Activated T-cell treated with anti-CD3 and anti-CD28 coated beads, Interleukin-2, amount 50 U/mL, for 72 hours (primary cell): ENCODE results near the gene LINGO3. TPM values are rescaled to one million over a fixed set of nuclear protein-coding genes. Genes with fewer than 3 reads are reported as not detected.

Experiments
- ATAC-seq, 2 donors: fragments of 150-1000 bp; cut with Tn5 transposase; replicated peaks in 1 of 2; 2 replicates each; pipeline ENCODE4 v1.10.0; 2021; ENCODE audit warnings: moderate library complexity in 2 of 2, mild to moderate bottlenecking in 1 of 2
- DNase-seq, 2 donors: peaks; one replicate each; pipeline ENCODE4 v3.0.0; 2021 to 2022; ENCODE audit warnings: mixed read lengths in 1 of 2
- H3K27ac Mint-ChIP-seq: one replicate; pipeline ENCODE4 v1.8.0; 2022; ENCODE audit warnings: mild to moderate bottlenecking, moderate library complexity, mixed read lengths
- H3K27me3 Mint-ChIP-seq: one replicate; pipeline ENCODE4 v1.8.0; 2022; ENCODE audit warnings: low read depth, mixed read lengths
- H3K36me3 Mint-ChIP-seq, 2 donors: one replicate each; pipeline ENCODE4 v1.8.0; 2022; ENCODE audit warnings: mixed read lengths in 2 of 2, mild to moderate bottlenecking in 1 of 2; ENCODE audit not compliant: insufficient read depth in 2 of 2
- H3K4me1 Mint-ChIP-seq: one replicate; pipeline ENCODE4 v1.8.0; 2022; ENCODE audit warnings: low read depth, mixed read lengths
- H3K4me3 Mint-ChIP-seq, 2 donors: one replicate each; pipeline ENCODE4 v1.8.0; 2022; ENCODE audit warnings: mild to moderate bottlenecking in 2 of 2, mixed read lengths in 2 of 2, moderate library complexity in 2 of 2
- H3K9me3 Mint-ChIP-seq, 2 donors: one replicate each; pipeline ENCODE4 v1.8.0; 2022; ENCODE audit warnings: mixed read lengths in 2 of 2
- total RNA-seq, 2 donors: library from RNA; stranded (reverse); gene quantifications; one replicate each; pipeline ENCODE4 v1.2.3, GENCODE V29; 2022

Gene LINGO3
- total RNA-seq, 2 donors from 2014 or later, result not detected

GRCh38 chr19:2336528-2337328 lies 28.8 kb upstream of the LINGO3 start:
- H3K36me3 Mint-ChIP-seq, result peaks cover 6 to 8% of the 10 kb centered on the region in 2 donors
- peaks cover 6 to 9% of the 10 kb centered on the region in 2 donors for H3K9me3 Mint-ChIP-seq
- H3K4me3 Mint-ChIP-seq, result no peak overlapping the region
- peaks cover 26% of the 10 kb centered on the region for H3K4me1 Mint-ChIP-seq
- DNase-seq, result no peak
- H3K27me3 Mint-ChIP-seq, result no peaks in the 10 kb centered on the region
- no peak overlapping the region for H3K27ac Mint-ChIP-seq
- no peak for ATAC-seq

- Mint-ChIP-seq H3K9me3 (peaks cover 6 to 9% of the 10 kb centered on the region in 2 donors), H3K27ac (no peak overlapping the region), H3K36me3 (peaks cover 6 to 8% of the 10 kb centered on the region in 2 donors), H3K27me3 (no peaks in the 10 kb centered on the region), H3K4me1 (peaks cover 34% of the 10 kb centered on the region), H3K4me3 (no peak overlapping the region)
- DNase-seq (no peak), ATAC-seq (no peak)
These were observed 27.9 kb upstream of the LINGO3 start for GRCh38 chr19:2335848-2336247.

- H3K27me3 Mint-ChIP-seq, result no peaks in the 10 kb centered on the region
- no peak for DNase-seq
- peaks cover 41% of the 10 kb centered on the region for H3K4me1 Mint-ChIP-seq
- ATAC-seq, result no peak
- peaks cover 6 to 9% of the 10 kb centered on the region in 2 donors for H3K9me3 Mint-ChIP-seq
- H3K4me3 Mint-ChIP-seq, result no peak overlapping the region
- peaks cover 6 to 8% of the 10 kb centered on the region in 2 donors for H3K36me3 Mint-ChIP-seq
- no peak overlapping the region for H3K27ac Mint-ChIP-seq
These were observed 27.3 kb upstream of the LINGO3 start for GRCh38 chr19:2334986-2335846.

- Mint-ChIP-seq H3K27me3 (no peaks in the 10 kb centered on the region), H3K36me3 (peaks cover 7 to 8% of the 10 kb centered on the region in 2 donors), H3K9me3 (peaks cover 6 to 9% of the 10 kb centered on the region in 2 donors), H3K27ac (no peak overlapping the region), H3K4me3 (no peak overlapping the region), H3K4me1 (peaks cover 49% of the 10 kb centered on the region)
- no peak for DNase-seq
- no peak for ATAC-seq
These were observed 26.5 kb upstream of the LINGO3 start for GRCh38 chr19:2334426-2334825.

GRCh38 chr19:2333807-2334211 lies 25.9 kb upstream of the LINGO3 start:
- H3K36me3 Mint-ChIP-seq, result peaks cover 8 to 11% of the 10 kb centered on the region in 2 donors
- ATAC-seq, result no peak
- peaks cover 53% of the 10 kb centered on the region for H3K4me1 Mint-ChIP-seq
- H3K27me3 Mint-ChIP-seq, result no peaks in the 10 kb centered on the region
- H3K9me3 Mint-ChIP-seq, result peaks cover 6 to 9% of the 10 kb centered on the region in 2 donors
- H3K4me3 Mint-ChIP-seq, result peak overlapping the region in 1 of 2 donors; percentile 52
- H3K27ac Mint-ChIP-seq, result peak overlapping the region; percentile 48
- no peak for DNase-seq

GRCh38 chr19:2333027-2333806 lies 25.3 kb upstream of the LINGO3 start:
- H3K27me3 Mint-ChIP-seq, result no peaks in the 10 kb centered on the region
- H3K4me3 Mint-ChIP-seq, result peak overlapping the region in 1 of 2 donors; percentile 52
- ATAC-seq (no peak), DNase-seq (no peak)
- H3K36me3 Mint-ChIP-seq, result peaks cover 11 to 13% of the 10 kb centered on the region in 2 donors
- peak overlapping the region; percentile 48 for H3K27ac Mint-ChIP-seq
- H3K9me3 Mint-ChIP-seq, result peaks cover 6 to 9% of the 10 kb centered on the region in 2 donors
- peaks cover 53% of the 10 kb centered on the region for H3K4me1 Mint-ChIP-seq

- H3K4me3 Mint-ChIP-seq, result peak overlapping the region; percentile 38 to 70
- ATAC-seq, result peak; percentile 27 to 34
- H3K27me3 Mint-ChIP-seq, result no peaks in the 10 kb centered on the region
- DNase-seq, result peak; percentile 38 to 49
- peaks cover 6 to 9% of the 10 kb centered on the region in 2 donors for H3K9me3 Mint-ChIP-seq
- H3K36me3 Mint-ChIP-seq, result peaks cover 14% of the 10 kb centered on the region in 2 donors
- no peak overlapping the region for H3K27ac Mint-ChIP-seq
- H3K4me1 Mint-ChIP-seq, result peaks cover 57% of the 10 kb centered on the region
These were observed 24.5 kb upstream of the LINGO3 start for GRCh38 chr19:2332341-2333026.

GRCh38 chr19:2331601-2332246 lies 23.8 kb upstream of the LINGO3 start:
- Mint-ChIP-seq H3K4me1 (peaks cover 65% of the 10 kb centered on the region), H3K36me3 (peaks cover 14% of the 10 kb centered on the region in 2 donors), H3K9me3 (peaks cover 6 to 9% of the 10 kb centered on the region in 2 donors), H3K27ac (no peak overlapping the region), H3K27me3 (no peaks in the 10 kb centered on the region), H3K4me3 (peak overlapping the region; percentile 24 to 70)
- DNase-seq, result no peak
- no peak for ATAC-seq

- ATAC-seq (no peak), DNase-seq (no peak)
- no peaks in the 10 kb centered on the region for H3K27me3 Mint-ChIP-seq
- peaks cover 7 to 13% of the 10 kb centered on the region in 2 donors for H3K36me3 Mint-ChIP-seq
- peak overlapping the region; percentile 58 to 93 for H3K4me3 Mint-ChIP-seq
- H3K9me3 Mint-ChIP-seq, result peaks cover 2% of the 10 kb centered on the region in 2 donors
- H3K27ac Mint-ChIP-seq, result no peak overlapping the region
- H3K4me1 Mint-ChIP-seq, result peaks cover 71% of the 10 kb centered on the region
These were observed 22.8 kb upstream of the LINGO3 start for GRCh38 chr19:2330632-2331284.

- Mint-ChIP-seq H3K4me1 (peaks cover 73% of the 10 kb centered on the region), H3K27me3 (no peaks in the 10 kb centered on the region), H3K4me3 (peak overlapping the region; percentile 58 to 93), H3K9me3 (no peaks in the 10 kb centered on the region), H3K27ac (no peak overlapping the region), H3K36me3 (peaks cover 6 to 12% of the 10 kb centered on the region in 2 donors)
- ATAC-seq (no peak), DNase-seq (no peak)
These were observed 22.3 kb upstream of the LINGO3 start for GRCh38 chr19:2330255-2330631.

GRCh38 chr19:2329501-2329916 lies 21.6 kb upstream of the LINGO3 start:
- H3K27me3 Mint-ChIP-seq, result no peaks in the 10 kb centered on the region
- peak overlapping the region; percentile 93 to 94 for H3K4me3 Mint-ChIP-seq
- ATAC-seq (no peak), DNase-seq (no peak)
- H3K36me3 Mint-ChIP-seq, result peaks cover 6 to 10% of the 10 kb centered on the region in 2 donors
- H3K27ac Mint-ChIP-seq, result peak overlapping the region; percentile 91
- H3K4me1 Mint-ChIP-seq, result peaks cover 75% of the 10 kb centered on the region
- H3K9me3 Mint-ChIP-seq, result no peaks in the 10 kb centered on the region
